ENCODE results near the gene WDR17.
"Not testable (repeated sequence)": the region's sequence is repeated elsewhere in the genome, so short reads cannot be mapped to it uniquely, and the experiment has no call there.

The WDR17 gene

DNA sequence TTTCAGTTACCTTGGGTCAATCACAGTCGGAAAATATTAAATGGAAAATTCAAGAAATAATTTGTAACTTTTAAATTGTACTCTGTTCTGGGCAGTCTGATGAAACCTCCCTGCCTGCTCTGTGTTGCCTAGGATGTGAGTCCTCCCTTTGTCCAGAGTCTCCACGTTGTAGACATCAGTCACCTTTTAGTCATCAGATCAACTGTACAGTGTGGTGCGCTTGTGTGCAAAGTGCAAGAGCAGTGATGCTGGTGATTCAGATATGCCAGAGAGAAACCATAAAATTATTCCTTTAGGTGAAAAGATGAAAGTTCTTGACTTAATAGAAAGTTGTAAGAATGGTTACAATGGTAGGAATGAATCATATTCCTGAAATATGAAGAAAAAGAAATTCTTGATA, 128.3 kb downstream of the WDR17 start:
- no peak for DNase-seq

DNA sequence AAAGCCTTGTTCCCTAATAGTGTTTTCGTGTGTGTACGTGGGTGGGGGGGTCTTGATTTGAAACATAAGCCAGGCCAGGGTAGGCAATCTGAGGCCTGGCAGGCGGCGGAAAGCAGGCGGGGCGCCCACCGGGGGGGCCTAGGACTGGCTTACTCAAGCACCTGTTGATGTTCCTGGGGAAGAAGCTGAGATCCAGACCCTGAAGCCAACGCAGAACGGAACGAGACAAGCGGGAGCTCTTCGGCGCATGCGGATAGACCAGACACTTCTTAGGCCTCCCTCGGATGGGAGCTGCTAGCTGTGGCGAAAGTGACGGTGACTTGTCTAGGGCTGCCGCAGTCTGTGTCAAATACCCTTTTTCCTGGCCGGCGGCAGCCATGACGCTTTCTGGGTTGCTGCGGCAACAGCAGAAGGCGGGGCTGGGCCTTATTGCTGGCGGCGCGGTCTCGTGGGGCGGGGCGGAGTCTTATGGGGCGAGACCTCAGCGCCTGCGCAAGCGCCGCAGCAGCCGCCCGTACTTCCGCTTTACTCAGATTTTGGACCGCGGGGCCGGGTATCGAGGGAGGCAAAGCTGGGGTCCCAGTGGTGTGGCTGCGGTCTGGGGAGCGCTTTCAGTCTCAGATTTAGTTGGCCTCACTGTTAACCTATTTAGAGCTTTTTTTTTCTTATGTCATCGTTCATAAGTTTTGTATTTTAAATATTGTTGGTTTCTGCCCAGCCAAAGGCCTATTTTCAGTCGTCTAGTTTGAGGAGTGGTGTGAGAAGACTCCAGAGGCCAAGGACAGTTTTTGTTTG, 129.7 kb downstream of the WDR17 start, which contains the start of gene SPATA4:
Gene SPATA4 (minus strand): TSS at position 402 of the 795 bp plus-strand sequence. CDS start 23 bp downstream, at position 379.
- peak; percentile 94 for DNase-seq

GRCh38 chr4:176198316-176198903, 132.8 kb downstream of the WDR17 start:
- peak; percentile 78 for DNase-seq

DNA sequence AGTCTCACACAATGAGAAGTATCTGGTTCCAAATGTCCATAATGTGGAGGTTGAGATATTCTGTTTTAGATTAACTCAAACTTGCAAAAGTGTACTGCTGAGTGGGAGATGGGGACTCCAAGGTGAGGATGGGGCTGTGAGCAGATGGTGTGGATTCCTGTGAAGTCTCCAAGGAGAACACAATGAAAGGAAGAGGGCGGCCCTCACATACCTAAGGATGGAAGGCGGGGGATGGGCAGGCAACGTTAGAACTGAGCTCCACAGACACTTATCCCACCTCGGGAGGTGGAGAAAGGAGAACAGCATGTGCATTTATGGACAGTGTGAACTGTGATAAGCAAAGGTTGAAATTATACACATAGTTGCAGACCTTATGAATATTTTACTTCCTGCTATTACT, 139.7 kb downstream of the WDR17 start:
- no peak for DNase-seq

- no peak for DNase-seq
These were observed 142.2 kb downstream of the WDR17 start for GRCh38 chr4:176207839-176208238.

DNA sequence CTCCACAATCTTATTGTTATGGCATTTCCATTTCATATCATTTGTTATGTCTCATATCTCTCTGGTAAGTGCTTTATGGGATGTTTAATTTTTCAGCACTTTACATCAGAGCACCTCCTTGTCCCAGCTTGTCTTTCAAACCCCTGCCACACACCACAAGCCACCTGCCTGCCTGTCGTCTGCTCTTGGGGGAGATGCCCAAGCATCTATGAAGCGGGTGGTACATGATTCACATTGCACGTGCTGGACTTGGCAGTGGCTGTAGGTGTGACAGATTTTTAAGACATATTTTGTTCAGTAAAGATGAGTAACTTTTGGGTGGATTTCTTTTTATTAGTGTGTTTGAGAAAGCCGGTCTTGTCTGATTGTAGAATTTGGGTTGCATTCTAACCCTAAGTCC, 143.9 kb downstream of the WDR17 start:
- DNase-seq = no peak

DNA sequence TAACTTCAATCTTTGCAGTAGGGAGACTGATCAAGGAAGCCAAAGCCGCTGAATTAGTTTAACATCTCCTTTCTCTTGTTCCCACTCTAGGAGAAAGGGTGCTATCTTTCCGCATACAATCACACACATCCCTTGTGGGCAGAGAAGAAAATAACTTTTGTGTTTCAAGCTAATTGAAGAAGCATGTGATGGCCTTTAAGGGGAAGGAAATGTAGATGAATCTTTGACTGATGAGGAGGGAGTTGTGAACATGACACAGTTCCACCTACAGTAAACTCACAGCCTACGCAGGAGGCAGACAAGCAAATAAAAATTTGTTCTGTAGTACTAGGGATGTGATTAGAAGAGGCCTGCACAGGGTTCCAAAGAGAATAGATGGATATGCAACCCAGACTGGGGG, 144.5 kb downstream of the WDR17 start:
- no peak for DNase-seq

DNA sequence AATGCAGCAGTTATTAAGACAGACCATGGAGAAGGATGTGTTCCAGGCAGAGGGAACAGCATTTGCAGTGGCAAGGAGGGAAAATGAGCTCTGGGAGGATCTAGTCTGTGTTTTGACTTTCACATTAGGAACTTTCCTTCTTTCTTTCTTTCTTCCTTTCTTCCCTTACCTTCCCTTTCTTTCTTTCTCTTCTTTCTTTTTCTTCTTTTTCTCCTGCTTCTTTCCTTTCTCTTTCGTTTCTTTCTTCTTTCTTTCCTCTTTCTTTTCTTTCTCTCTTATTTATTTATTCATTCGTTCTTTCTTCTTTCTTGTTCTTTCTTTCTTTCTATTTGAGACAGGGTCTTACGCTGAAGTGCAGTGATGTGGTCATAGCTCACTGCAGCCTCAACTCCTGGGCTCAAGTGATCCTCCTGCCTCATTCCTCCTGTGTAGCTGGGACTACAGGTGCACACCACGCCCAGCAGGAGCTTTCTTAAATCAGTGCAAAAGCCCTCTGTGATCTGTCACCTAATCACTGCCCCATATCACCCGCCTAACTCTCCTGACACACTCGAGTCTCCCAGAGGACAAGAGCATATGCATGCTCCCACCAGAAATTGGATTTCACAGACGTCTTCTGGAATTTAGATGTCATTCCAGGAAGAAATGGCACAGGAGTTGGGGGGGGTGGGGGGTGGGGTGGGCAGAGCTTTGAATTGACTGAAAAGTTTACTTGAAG, 145.1 kb downstream of the WDR17 start:
- no peak for DNase-seq

GRCh38 chr4:176212351-176212750, 146.7 kb downstream of the WDR17 start:
- DNase-seq = not testable (repeated sequence)

- no peak for DNase-seq
These were observed 151.9 kb downstream of the WDR17 start for GRCh38 chr4:176217510-176217909.

GRCh38 chr4:176222149-176222548, 156.5 kb downstream of the WDR17 start:
- DNase-seq = no peak

DNA sequence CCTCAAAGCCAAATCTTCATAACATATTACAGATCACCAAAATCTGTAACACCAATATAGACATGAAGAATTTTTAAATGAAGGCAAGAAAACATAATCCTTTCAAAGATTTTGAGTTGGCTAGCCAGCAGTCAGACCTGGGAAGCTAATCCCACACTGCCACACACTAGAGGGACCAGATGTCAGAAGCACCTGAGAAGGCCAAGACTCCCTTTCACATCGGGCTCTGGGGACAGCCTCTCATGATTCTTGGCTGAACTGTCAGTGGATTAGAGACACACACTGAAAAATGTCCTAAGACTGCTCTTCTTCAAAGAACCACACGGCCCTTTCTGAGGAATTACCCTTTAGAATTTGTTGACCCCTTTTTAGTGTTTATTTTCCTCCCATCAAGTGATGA, 157.9 kb downstream of the WDR17 start:
- no peak for DNase-seq

DNA sequence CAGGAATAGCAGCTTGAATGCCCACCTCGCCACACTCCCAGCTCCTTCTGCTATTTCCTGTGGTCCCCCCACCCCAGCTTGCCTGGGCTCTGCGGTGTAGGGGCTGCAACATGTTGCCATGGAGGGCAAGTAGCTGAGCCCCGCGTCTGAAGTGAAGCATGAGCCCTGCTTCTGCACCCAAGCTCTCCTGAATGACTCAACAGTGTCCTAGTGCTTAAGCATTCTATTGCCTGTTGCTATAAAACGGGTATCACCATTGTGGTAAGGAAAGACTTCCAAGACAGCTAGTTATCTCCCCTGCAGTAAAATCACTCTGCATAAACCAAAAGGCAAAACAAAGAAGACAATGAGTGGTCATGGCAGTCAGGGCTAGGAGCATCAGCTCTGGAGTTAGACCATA, 161.1 kb downstream of the WDR17 start:
- DNase-seq = no peak

DNA sequence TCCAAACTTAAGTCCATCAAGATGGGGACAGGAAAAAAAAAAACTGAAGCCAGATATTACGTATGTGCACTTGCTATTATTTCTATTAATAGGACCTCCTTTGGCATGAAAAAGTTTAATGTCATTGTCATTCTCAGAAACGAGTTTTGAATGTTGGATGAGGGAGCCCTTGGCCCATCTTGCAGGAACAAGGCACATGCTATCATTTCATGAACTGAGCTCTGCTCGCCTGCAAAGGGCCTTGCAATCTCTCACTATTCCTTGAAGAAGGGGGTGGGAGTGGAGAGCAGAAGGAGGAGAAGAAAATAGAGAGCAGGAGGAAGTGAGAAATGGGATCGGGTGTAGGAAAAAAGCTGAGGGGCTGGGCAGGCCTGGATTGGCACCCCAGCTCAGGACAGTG, 164.0 kb downstream of the WDR17 start:
- no peak for DNase-seq
